H1 (cell line): ENCODE measurements around the gene CDH16. TPM values are rescaled to one million over a fixed set of nuclear protein-coding genes. Genes with fewer than 3 reads are reported as not detected.
"Not testable (repeated sequence)": the region's sequence is repeated elsewhere in the genome, so short reads cannot be mapped to it uniquely, and the experiment has no call there.

Source experiments
- CTCF ChIA-PET: fragments of 300-600 bp; sonication (Branson Sonifier 250); formaldehyde crosslinking; loops from one replicate; lab custom pipeline; 2021; ENCODE audit not compliant: partially characterized antibody; lab: Charles Lee
- POLR2A ChIA-PET: fragments of 300-600 bp; sonication (Branson Sonifier 250); formaldehyde crosslinking; loops from one replicate; lab custom pipeline; 2021; ENCODE audit warnings: inconsistent platforms; ENCODE audit not compliant: partially characterized antibody; lab: Charles Lee
- DNase-seq, 2 experiments: peaks; one replicate each; pipeline versions ENCODE4 v3.0.0 to v3.0.0-alpha.2; 2010 to 2022; ENCODE audit warnings: low spot score in 2 of 2, low read depth in 1 of 2, mixed read lengths in 1 of 2
- FAIRE-seq: peaks from 2 replicates; lab custom pipeline; 2011; peaks lifted over from hg19 to GRCh38; lab: Jason Lieb, UNC
- H2AFZ ChIP-seq: 2 replicates; pipeline ENCODE4 v1.8.1; 2012; ENCODE audit warnings: low read length, inconsistent platforms
- H2AK5ac ChIP-seq: 2 replicates; pipeline ENCODE4 v1.6.1; 2013; ENCODE audit warnings: low read depth, low read length
- H2BK120ac ChIP-seq: replicated peaks from 2 replicates; pipeline ENCODE3; 2013; ENCODE audit warnings: low read depth, low read length, inconsistent platforms
- H2BK12ac ChIP-seq: 2 replicates; pipeline ENCODE4 v1.6.1; 2013; ENCODE audit warnings: low read depth, low read length
- H2BK15ac ChIP-seq: 2 replicates; pipeline ENCODE4 v1.6.1; 2013; ENCODE audit warnings: low read length
- H2BK20ac ChIP-seq: 2 replicates; pipeline ENCODE4 v1.6.1; 2013; ENCODE audit warnings: low read length
- H2BK5ac ChIP-seq: 2 replicates; pipeline ENCODE4 v1.6.1; 2013; ENCODE audit warnings: low read depth, low read length
- H3K14ac ChIP-seq: 2 replicates; pipeline ENCODE4 v1.6.1; 2013; ENCODE audit warnings: inconsistent platforms; ENCODE audit not compliant: insufficient read length
- H3K18ac ChIP-seq: 2 replicates; pipeline ENCODE4 v1.6.1; 2013; ENCODE audit warnings: low read length; ENCODE audit errors: extremely low read depth
- H3K23ac ChIP-seq: 2 replicates; pipeline ENCODE4 v1.6.1; 2013; ENCODE audit warnings: inconsistent platforms; ENCODE audit not compliant: insufficient read length
- H3K23me2 ChIP-seq: 2 replicates; pipeline ENCODE4 v1.6.1; 2013; ENCODE audit warnings: low read depth, low read length
- H3K27ac ChIP-seq: 2 replicates; pipeline ENCODE4 v1.6.1; 2011; ENCODE audit warnings: low read depth, low read length, inconsistent platforms
- H3K27me3 ChIP-seq, 4 experiments: replicated peaks in 1 of 4; 1 replicate in 1 of 4; 2 replicates in 3 of 4; pipeline versions ENCODE4 v1.6.1 to v1.8.1; 2011 to 2013; ENCODE audit warnings: low read length in 3 of 4, mild to moderate bottlenecking in 3 of 4, inconsistent platforms in 2 of 4, mixed read lengths in 2 of 4, moderate library complexity in 1 of 4; ENCODE audit not compliant: control insufficient read depth in 3 of 4, insufficient read depth in 3 of 4; ENCODE audit errors: extremely low read depth in 1 of 4
- H3K36me3 ChIP-seq, 4 experiments: 2 replicates each; pipeline versions ENCODE4 v1.6.1 to v1.8.1; 2011 to 2013; ENCODE audit warnings: mild to moderate bottlenecking in 4 of 4, low read length in 3 of 4, moderate library complexity in 2 of 4, control low read depth in 1 of 4, inconsistent platforms in 1 of 4; ENCODE audit not compliant: insufficient read depth in 4 of 4, control insufficient read depth in 2 of 4
- H3K4ac ChIP-seq: replicated peaks from 2 replicates; pipeline ENCODE3; 2013; ENCODE audit warnings: low read length, low read depth, mixed read lengths, inconsistent platforms; ENCODE audit not compliant: insufficient read length
- H3K4me1 ChIP-seq, 4 experiments: replicated peaks in 1 of 4; 1 replicate in 1 of 4; 2 replicates in 3 of 4; pipeline versions ENCODE4 v1.6.1 to v1.8.1; 2011 to 2013; ENCODE audit warnings: low read length in 3 of 4, inconsistent platforms in 2 of 4, mixed read lengths in 1 of 4; ENCODE audit not compliant: insufficient read depth in 4 of 4, control insufficient read depth in 3 of 4
- H3K4me2 ChIP-seq, 2 experiments: 2 replicates each; pipeline versions ENCODE4 v1.6.1 to v1.8.1; 2011 to 2013; ENCODE audit warnings: low read depth in 2 of 2, low read length in 2 of 2, control low read depth in 1 of 2, inconsistent platforms in 1 of 2, mild to moderate bottlenecking in 1 of 2; ENCODE audit not compliant: insufficient read depth in 1 of 2
- H3K4me3 ChIP-seq, 4 experiments: fragments of 200-600, 300-600 bp in 1 of 4; sonication (generic), shearing (Covaris generic), sonication (Bioruptor Twin) in 1 of 4; 2 replicates each; pipeline versions ENCODE4 v1.5.1 to v1.8.1; 2011 to 2016; ENCODE audit warnings: low read length in 4 of 4, low read depth in 3 of 4, control low read depth in 2 of 4, inconsistent platforms in 2 of 4, mild to moderate bottlenecking in 2 of 4, mixed read lengths in 1 of 4, moderate library complexity in 1 of 4; ENCODE audit not compliant: insufficient read depth in 2 of 4; ENCODE audit errors: extremely low read depth in 1 of 4
- H3K56ac ChIP-seq: replicated peaks from 2 replicates; pipeline ENCODE3; 2013; ENCODE audit warnings: low read depth, mild to moderate bottlenecking, mixed read lengths, low read length, inconsistent platforms; ENCODE audit not compliant: insufficient read length
- H3K79me1 ChIP-seq: 2 replicates; pipeline ENCODE4 v1.6.1; 2013; ENCODE audit warnings: low read depth, low read length, control low read depth
- H3K79me2 ChIP-seq, 2 experiments: 2 replicates each; pipeline versions ENCODE4 v1.6.1 to v1.8.1; 2012 to 2013; ENCODE audit warnings: low read length in 2 of 2, mild to moderate bottlenecking in 2 of 2, inconsistent platforms in 1 of 2; ENCODE audit not compliant: insufficient read depth in 2 of 2, control insufficient read depth in 1 of 2
- H3K9ac ChIP-seq, 4 experiments: replicated peaks in 1 of 4; 1 replicate in 1 of 4; 2 replicates in 3 of 4; pipeline versions ENCODE4 v1.6.1 to v1.8.1; 2011 to 2013; ENCODE audit warnings: low read depth in 3 of 4, low read length in 3 of 4, control low read depth in 2 of 4, mild to moderate bottlenecking in 2 of 4, moderate library complexity in 2 of 4, inconsistent platforms in 1 of 4; ENCODE audit errors: extremely low read depth in 1 of 4
- H3K9me3 ChIP-seq, 2 experiments: 2 replicates each; pipeline versions ENCODE4 v1.6.1 to v1.8.1; 2012 to 2013; ENCODE audit warnings: mild to moderate bottlenecking in 2 of 2, moderate library complexity in 2 of 2, control low read depth in 1 of 2, inconsistent platforms in 1 of 2, low read depth in 1 of 2, low read length in 1 of 2, mixed read lengths in 1 of 2; ENCODE audit not compliant: insufficient read depth in 2 of 2
- H4K20me1 ChIP-seq, 2 experiments: replicated peaks in 1 of 2; 2 replicates each; pipeline versions ENCODE3 to v1.8.1; 2011 to 2013; ENCODE audit warnings: inconsistent platforms in 2 of 2, low read length in 2 of 2, mild to moderate bottlenecking in 1 of 2; ENCODE audit not compliant: insufficient read depth in 2 of 2, control insufficient read depth in 1 of 2
- H4K5ac ChIP-seq: 2 replicates; pipeline ENCODE4 v1.6.1; 2013; ENCODE audit warnings: low read length, low read depth, mixed read lengths, inconsistent platforms; ENCODE audit not compliant: insufficient read length
- H4K8ac ChIP-seq: 2 replicates; pipeline ENCODE4 v1.8.0; 2013; ENCODE audit warnings: mild to moderate bottlenecking, moderate library complexity, low read length, inconsistent platforms; ENCODE audit not compliant: insufficient read depth; ENCODE audit errors: extremely low read depth
- H4K91ac ChIP-seq: replicated peaks from 2 replicates; pipeline ENCODE3; 2013; ENCODE audit warnings: low read length, mixed read lengths, inconsistent platforms; ENCODE audit not compliant: insufficient read length
- WGBS, 2 experiments: shearing (Covaris generic) in 1 of 2; methylation state at CpG; one replicate each; pipeline versions ENCODE4 v1.1.6 to v1.1.7; 2013 to 2015; ENCODE audit warnings: low lambda C conversion rate in 2 of 2, mixed read lengths in 2 of 2, inconsistent platforms in 1 of 2, low coverage in 1 of 2, missing lambda C conversion rate in 1 of 2; ENCODE audit not compliant: insufficient replicate concordance in 2 of 2, insufficient coverage in 1 of 2, insufficient read length in 1 of 2; ENCODE audit errors: extremely low coverage in 1 of 2, missing lambda C conversion rate in 1 of 2; 5-methylcytosine and 5-hydroxymethylcytosine counted together
- polyA plus RNA-seq, 7 experiments: library from polyadenylated mRNA; depleted of rRNA in 3 of 7; stranded (reverse) in 5 of 7; unstranded in 2 of 7; fragments of >200 nt in 5 of 7; fragments of 200-250 nt in 2 of 7; gene quantifications; 1 replicate in 5 of 7; 2 replicates in 1 of 7; 4 replicates in 1 of 7; pipeline versions ENCODE4 v1.2.1 to v1.2.3, GENCODE V29; 2011 to 2013; ENCODE audit warnings: missing spikeins in 2 of 7, mixed read lengths in 2 of 7
- total RNA-seq: library from RNA; stranded (reverse); fragmentation: NEBNext Ultra II Directional; extraction: Animal tissue kit (Norgen Biotek cat#: 25700); gene quantifications from 2 replicates; pipeline ENCODE4 v1.2.1, GENCODE V29; 2021

CDH16 gene
- total and polyA plus RNA-seq, 2 of the 8 experiments (the other 6 are each of a cell fraction or from before 2014, with no cell fraction given) = not detected

DNA sequence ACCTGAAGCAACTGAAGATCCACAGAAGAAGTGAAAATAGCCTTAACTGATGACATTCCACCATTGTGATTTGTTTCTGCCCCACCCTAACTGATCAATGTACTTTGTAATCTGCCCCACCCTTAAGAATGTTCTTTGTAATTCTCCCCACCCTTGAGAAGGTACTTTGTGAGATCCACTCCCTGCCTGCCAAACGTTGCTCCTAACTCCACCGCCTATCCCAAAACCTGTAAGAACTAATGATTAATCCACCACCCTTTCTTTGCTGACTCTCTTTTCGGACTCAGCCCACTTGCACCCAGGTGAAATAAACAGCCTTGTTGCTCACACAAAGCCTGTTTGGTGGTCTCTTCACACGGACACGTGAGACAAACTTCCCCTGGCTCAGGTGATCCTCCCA lies 22.0 kb downstream of the CDH16 start:
- not testable (repeated sequence) for H3K9ac ChIP-seq, FAIRE-seq
- 76% methylated on average over 5 of the region's 5 CpGs; no CpG with 5 or more reads in 1 of the 2 experiments for WGBS, 2 experiments

More for the DNA sequence above, 22.0 kb downstream of the CDH16 start:
- H3K79me2 ChIP-seq, H3K4me1 ChIP-seq, H2BK5ac ChIP-seq, H2BK120ac ChIP-seq, H3K4ac ChIP-seq, H3K4me2 ChIP-seq, H2BK20ac ChIP-seq, H3K23ac ChIP-seq, H3K4me3 ChIP-seq, H4K20me1 ChIP-seq, H2BK15ac ChIP-seq, H3K36me3 ChIP-seq, H3K23me2 ChIP-seq, H3K79me1 ChIP-seq, H3K18ac ChIP-seq, H3K27me3 ChIP-seq, H3K56ac ChIP-seq, H4K91ac ChIP-seq, H4K5ac ChIP-seq, H3K14ac ChIP-seq, H3K27ac ChIP-seq, H2AFZ ChIP-seq, H4K8ac ChIP-seq, H3K9me3 ChIP-seq, H2BK12ac ChIP-seq, H2AK5ac ChIP-seq, DNase-seq: not testable (repeated sequence)
- ChIA-PET CTCF (interaction anchor here (1.1 to 42.0 kb wide), 9 partner anchors 12 to 235 kb away, joined by 3 to 1009 read pairs (median 7); partner anchors contain the start of genes CDH16, CIAO2B, PDP2 and RRAD), POLR2A (interaction anchor here (1.3 to 2.2 kb wide), 2 partner anchors 22 to 30 kb away, joined by 3 to 6 read pairs; partner anchors contain the start of gene CDH16)
